Smooth muscle cell (in vitro differentiated cells): ENCODE measurements around the gene PDGFD. TPM values are rescaled to one million over a fixed set of nuclear protein-coding genes. Genes with fewer than 3 reads are reported as not detected.

Experiments
- DNase-seq: peaks from one replicate; lab custom pipeline; 2025; ENCODE audit not compliant: unreplicated experiment; lab: John Stamatoyannopoulos, UW
- H2AFZ ChIP-seq: fragments of 200-600 bp; sonication (generic); 2 replicates; pipeline ENCODE4 v1.6.0; 2016; ENCODE audit warnings: antibody characterized with exemption, low read depth, mild to moderate bottlenecking
- H3F3A ChIP-seq: fragments of 200-600 bp; sonication (generic); 2 replicates; pipeline ENCODE4 v1.6.0; 2017; ENCODE audit warnings: antibody characterized with exemption, low read depth
- H3K27ac ChIP-seq: fragments of 200-600 bp; sonication (generic); 2 replicates; pipeline ENCODE4 v1.5.1; 2016; ENCODE audit warnings: low read depth, mild to moderate bottlenecking
- H3K27me3 ChIP-seq: fragments of 200-600 bp; sonication (generic); 2 replicates; pipeline ENCODE4 v1.6.1; 2016; ENCODE audit warnings: low read depth, mild to moderate bottlenecking
- H3K36me3 ChIP-seq: fragments of 200-600 bp; sonication (generic); 2 replicates; pipeline ENCODE4 v1.5.1; 2016; ENCODE audit warnings: low read depth
- H3K4me1 ChIP-seq: fragments of 200-600 bp; sonication (generic); 2 replicates; pipeline ENCODE4 v1.5.1; 2016; ENCODE audit warnings: low read depth
- H3K4me2 ChIP-seq: fragments of 200-600 bp; sonication (generic); 2 replicates; pipeline ENCODE4 v1.6.0; 2016; ENCODE audit warnings: mild to moderate bottlenecking
- H3K4me3 ChIP-seq: fragments of 200-600 bp; sonication (generic); 2 replicates; pipeline ENCODE4 v1.5.1; 2016; ENCODE audit warnings: mild to moderate bottlenecking
- H3K79me2 ChIP-seq: fragments of 200-600 bp; sonication (generic); 2 replicates; pipeline ENCODE4 v1.6.0; 2016; ENCODE audit warnings: low read depth, mild to moderate bottlenecking
- H3K9ac ChIP-seq: fragments of 200-600 bp; sonication (generic); 2 replicates; pipeline ENCODE4 v1.6.0; 2016; ENCODE audit warnings: low read depth
- H3K9me3 ChIP-seq: fragments of 200-600 bp; sonication (generic); replicated peaks from 2 replicates; pipeline ENCODE4 v1.5.1; 2016; ENCODE audit warnings: low read depth
- H4K20me1 ChIP-seq: fragments of 200-600 bp; sonication (generic); 2 replicates; pipeline ENCODE4 v1.6.0; 2016; ENCODE audit warnings: low read depth
- CTCF ChIP-seq: fragments of 200-600 bp; sonication (generic); IDR thresholded peaks from 2 replicates; pipeline ENCODE4 v1.5.1; 2017; ENCODE audit warnings: borderline replicate concordance, mild to moderate bottlenecking, antibody characterized with exemption; ENCODE audit not compliant: insufficient read depth, poor library complexity, severe bottlenecking
- WGBS: methylation state at CpG from one replicate; pipeline ENCODE4 v1.1.7; 2016; ENCODE audit warnings: low lambda C conversion rate; 5-methylcytosine and 5-hydroxymethylcytosine counted together
- polyA plus RNA-seq: library from polyadenylated mRNA; unstranded; fragments of >200 nt; fragmentation: Nextera tagmentation; extraction: Ambion mirVana; gene quantifications from 2 replicates; pipeline ENCODE4 v1.2.1, GENCODE V29; 2016
- total RNA-seq: library from RNA; depleted of rRNA; stranded (reverse); fragments of >200 nt; gene quantifications from 2 replicates; pipeline ENCODE4 v1.2.3, GENCODE V29; 2014

The PDGFD gene
- total and polyA plus RNA-seq, 2 experiments from 2014 or later: 1.5 to 10.0 TPM

GRCh38 chr11:103928040-103928801 lies 235.7 kb downstream of the PDGFD start:
- no peaks in the 10 kb centered on the region for H3K27me3 ChIP-seq
- no peak overlapping the region for H3K9ac ChIP-seq
- H3F3A ChIP-seq: no peaks in the 10 kb centered on the region
- no peak overlapping the region for H3K27ac ChIP-seq
- H3K4me1 ChIP-seq: peaks cover 4% of the 10 kb centered on the region
- 92% methylated on average over 5 of the region's 5 CpGs for WGBS
- no peak for TF ChIP-seq CTCF
- no peaks in the 10 kb centered on the region for H3K79me2 ChIP-seq
- H3K36me3 ChIP-seq: no peaks in the 10 kb centered on the region
- H3K4me2 ChIP-seq: no peak overlapping the region
- H2AFZ ChIP-seq: no peak overlapping the region
- no peaks in the 10 kb centered on the region for H3K9me3 ChIP-seq
- no peak for DNase-seq
- H3K4me3 ChIP-seq: no peak overlapping the region
- H4K20me1 ChIP-seq: no peaks in the 10 kb centered on the region

- H3K4me2 ChIP-seq: no peak overlapping the region
- DNase-seq: no peak
- no peaks in the 10 kb centered on the region for H3K79me2 ChIP-seq
- WGBS: 79% methylated on average over 2 of the region's 2 CpGs
- H3K27ac ChIP-seq: no peak overlapping the region
- no peaks in the 10 kb centered on the region for H3F3A ChIP-seq
- H3K9me3 ChIP-seq: no peaks in the 10 kb centered on the region
- no peaks in the 10 kb centered on the region for H4K20me1 ChIP-seq
- no peak overlapping the region for H3K9ac ChIP-seq
- no peak overlapping the region for H3K4me3 ChIP-seq
- no peaks in the 10 kb centered on the region for H3K36me3 ChIP-seq
- H3K27me3 ChIP-seq: no peaks in the 10 kb centered on the region
- H3K4me1 ChIP-seq: peaks cover 4% of the 10 kb centered on the region
- TF ChIP-seq CTCF: peak; percentile 25
- no peak overlapping the region for H2AFZ ChIP-seq
Measured at GRCh38 chr11:103927535-103927934, 236.4 kb downstream of the PDGFD start.

GRCh38 chr11:103926990-103927389 lies 237.0 kb downstream of the PDGFD start:
- Histone ChIP-seq H3K79me2 (no peaks in the 10 kb centered on the region), H3K27ac (no peak overlapping the region), H3K36me3 (no peaks in the 10 kb centered on the region), H3K4me3 (no peak overlapping the region), H2AFZ (no peak overlapping the region), H3K9ac (no peak overlapping the region), H3K9me3 (no peaks in the 10 kb centered on the region), H3K4me1 (peaks cover 4% of the 10 kb centered on the region), H4K20me1 (no peaks in the 10 kb centered on the region), H3K4me2 (no peak overlapping the region), H3F3A (no peaks in the 10 kb centered on the region), H3K27me3 (no peaks in the 10 kb centered on the region)
- DNase-seq: no peak
- WGBS: 83% methylated on average over 5 of the region's 5 CpGs
- TF ChIP-seq CTCF: no peak
